ENCODE results near the gene CCT5.

GRCh38 chr5:10266839-10267238 lies 16.8 kb downstream of the CCT5 start:
- TF ChIP-seq CTCF (IDR thresholded peaks at IDR 0.05) (no peak), EP300 (IDR thresholded peaks at IDR 0.05) (no peak)
